Measurements from ENCODE around the gene GSTM2.
"Not testable (repeated sequence)": the region's sequence is repeated elsewhere in the genome, so short reads cannot be mapped to it uniquely, and the experiment has no call there.

GSTM2 gene

GRCh38 chr1:109685399-109685798, 17.5 kb downstream of the GSTM2 start:
- DNase-seq, result not testable (repeated sequence)

- not testable (repeated sequence) for DNase-seq
Observed at GRCh38 chr1:109685890-109686289, 18.0 kb downstream of the GSTM2 start.

DNA sequence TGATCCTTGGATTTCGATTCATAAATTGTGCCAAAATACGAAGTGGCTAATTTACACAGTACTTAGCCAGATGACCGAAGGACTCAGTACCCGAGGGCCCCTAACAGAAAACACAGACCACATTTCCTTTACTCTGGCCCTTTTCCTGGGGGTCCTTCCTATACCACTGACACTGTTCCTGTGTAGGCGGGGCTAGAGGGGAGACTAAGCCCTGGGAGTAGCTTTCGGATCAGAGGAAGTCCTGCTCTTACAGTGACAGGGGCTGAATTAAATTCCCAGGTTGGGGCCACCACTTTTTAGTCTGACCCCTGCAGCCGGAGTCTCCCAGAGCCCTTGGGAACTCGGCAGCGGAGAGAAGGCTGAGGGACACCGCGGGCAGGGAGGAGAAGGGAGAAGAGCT, 19.3 kb downstream of the GSTM2 start:
- not testable (repeated sequence) for DNase-seq

DNA sequence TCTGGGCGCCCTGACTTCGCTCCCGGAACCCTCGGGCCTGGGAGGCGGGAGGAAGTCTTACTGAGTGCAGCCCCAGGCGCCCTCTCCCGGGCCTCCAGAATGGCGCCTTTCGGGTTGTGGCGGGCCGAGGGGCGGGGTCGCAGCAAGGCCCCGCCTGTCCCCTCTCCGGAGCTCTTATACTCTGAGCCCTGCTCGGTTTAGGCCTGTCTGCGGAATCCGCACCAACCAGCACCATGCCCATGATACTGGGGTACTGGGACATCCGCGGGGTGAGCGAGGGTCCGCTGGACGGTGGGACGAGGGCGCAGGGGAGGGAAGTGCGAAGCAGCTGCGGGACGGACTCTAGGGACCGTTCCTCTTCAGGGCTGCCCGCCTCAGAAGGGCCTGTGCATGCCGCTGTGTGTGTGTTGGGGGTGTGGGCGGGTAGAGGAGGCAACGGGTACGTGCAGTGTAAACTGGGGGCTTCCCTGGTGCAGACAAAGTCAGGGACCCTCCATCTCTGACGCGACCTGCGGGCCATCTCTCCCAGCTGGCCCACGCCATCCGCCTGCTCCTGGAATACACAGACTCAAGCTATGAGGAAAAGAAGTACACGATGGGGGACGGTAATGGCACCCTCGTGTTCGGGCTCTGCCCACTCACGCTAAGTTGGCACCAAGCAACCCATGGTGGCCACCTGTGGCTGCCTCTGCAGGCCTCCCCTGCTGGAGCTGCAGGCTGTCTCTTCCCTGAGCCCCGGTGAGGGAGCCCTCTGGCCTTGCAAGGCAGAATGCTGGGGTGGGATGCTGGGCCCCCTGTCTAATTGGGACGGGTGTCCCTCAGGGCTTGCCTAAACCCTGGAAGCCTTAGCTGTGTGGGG, 20.0 kb downstream of the GSTM2 start, which contains the start of gene GSTM1:
GSTM1 (plus strand) TSS at position 177 of the 859 bp plus-strand sequence; CDS start at position 234, 57 bp downstream.
- DNase-seq, result no peak

- no peak for DNase-seq
Observed at GRCh38 chr1:109689844-109690405, 22.1 kb downstream of the GSTM2 start.

DNA sequence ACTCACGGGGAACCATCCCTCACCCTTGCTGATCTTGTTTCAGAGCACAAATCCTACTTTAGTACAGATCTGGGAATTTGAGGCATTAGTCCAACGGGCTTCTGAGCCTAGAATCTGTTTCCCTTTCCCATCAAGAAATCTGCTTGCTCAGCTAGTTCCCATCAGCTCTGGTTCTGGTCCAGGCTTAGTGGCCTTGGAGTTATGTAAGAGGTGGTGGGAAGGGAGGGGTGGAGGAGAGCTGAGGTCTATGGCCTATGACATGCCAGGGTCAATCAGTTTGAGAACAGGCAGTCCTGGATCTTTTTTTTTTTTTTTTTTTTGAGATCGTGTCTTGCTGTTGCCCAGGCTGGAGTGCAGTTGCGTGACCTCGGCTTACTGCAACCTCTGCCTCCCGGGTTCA, 23.9 kb downstream of the GSTM2 start:
- DNase-seq, result no peak

DNA sequence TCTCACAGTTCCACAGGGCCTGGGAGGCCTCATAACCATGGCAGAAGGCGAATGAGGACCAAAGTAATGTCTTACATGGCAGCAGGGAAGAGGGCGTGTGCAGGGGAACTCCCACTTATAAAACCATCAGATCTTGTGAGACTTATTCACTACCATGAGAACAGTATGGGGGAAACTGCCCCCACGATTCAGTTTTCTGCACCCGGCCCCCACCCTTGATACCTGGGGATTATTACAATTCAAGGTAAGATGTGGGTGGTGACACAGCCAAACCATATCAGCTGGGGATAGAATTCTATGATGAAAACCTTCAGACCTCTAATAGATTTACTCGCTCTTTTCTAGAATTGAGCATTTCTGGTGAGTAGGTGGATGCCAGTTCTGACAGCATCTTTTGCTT, 26.5 kb downstream of the GSTM2 start:
- DNase-seq, result not testable (repeated sequence)

DNA sequence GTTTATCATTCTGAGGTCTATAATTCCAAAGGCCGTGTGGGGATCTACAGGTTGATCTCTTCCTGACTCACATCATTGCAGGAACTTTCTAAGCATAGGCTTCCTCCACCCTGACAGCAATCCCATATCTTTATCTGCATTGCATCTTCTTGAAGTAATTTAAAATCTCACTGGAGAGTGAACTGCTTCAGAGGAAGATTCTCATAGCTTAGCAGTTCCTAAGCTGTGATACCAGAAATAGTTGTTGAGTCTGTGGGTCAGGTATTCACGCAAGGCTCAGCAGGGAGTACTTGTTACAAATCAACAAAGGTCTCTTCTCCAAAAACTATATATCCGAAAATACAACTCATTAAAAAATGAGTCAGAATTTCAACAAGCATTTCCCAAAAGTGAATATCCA, 27.3 kb downstream of the GSTM2 start:
- DNase-seq, result not testable (repeated sequence)

- DNase-seq, result no peak
Observed at GRCh38 chr1:109697066-109697465, 29.2 kb downstream of the GSTM2 start.

- DNase-seq, result not testable (repeated sequence)
Observed at GRCh38 chr1:109697861-109698260, 30.0 kb downstream of the GSTM2 start.

DNA sequence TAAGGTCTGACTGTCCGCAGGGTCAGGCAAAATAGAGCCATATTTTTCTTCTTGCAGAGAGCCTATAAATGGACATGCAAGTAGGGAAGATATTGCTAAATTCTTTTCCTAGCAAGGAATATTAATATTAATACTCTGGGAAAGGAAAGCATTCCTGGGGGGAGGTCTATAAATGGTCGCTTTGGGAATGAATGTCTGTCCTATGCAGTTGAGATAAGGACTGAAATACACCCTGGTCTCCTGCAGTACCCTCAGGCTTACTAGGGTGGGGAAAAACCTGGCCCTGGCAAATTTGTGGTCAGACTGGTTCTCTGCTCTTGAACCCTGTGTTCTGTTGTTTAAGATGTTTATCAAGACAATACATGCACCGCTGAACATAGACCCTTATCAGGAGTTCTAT, 35.1 kb downstream of the GSTM2 start:
- not testable (repeated sequence) for DNase-seq

GRCh38 chr1:109704173-109704572, 36.3 kb downstream of the GSTM2 start:
- no peak for DNase-seq

DNA sequence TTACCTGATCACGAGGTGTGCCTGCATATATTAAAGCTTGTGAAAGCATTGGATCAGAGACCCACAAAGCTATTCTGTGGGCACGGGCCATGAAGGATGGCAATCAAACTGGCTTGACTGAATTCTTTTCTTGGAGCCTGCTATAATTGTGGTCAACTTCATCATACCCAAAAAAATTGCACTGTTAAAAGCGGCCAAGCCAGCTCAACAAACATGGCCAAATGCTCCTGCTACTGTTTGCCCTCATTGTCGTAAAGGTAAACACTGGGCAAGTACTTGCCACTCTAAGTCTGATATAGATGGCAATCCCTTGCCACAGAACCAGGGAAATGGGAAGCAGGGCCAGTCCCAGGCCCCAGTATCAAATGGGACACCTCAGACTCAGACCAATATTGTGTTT, 37.6 kb downstream of the GSTM2 start:
- no peak for DNase-seq

DNA sequence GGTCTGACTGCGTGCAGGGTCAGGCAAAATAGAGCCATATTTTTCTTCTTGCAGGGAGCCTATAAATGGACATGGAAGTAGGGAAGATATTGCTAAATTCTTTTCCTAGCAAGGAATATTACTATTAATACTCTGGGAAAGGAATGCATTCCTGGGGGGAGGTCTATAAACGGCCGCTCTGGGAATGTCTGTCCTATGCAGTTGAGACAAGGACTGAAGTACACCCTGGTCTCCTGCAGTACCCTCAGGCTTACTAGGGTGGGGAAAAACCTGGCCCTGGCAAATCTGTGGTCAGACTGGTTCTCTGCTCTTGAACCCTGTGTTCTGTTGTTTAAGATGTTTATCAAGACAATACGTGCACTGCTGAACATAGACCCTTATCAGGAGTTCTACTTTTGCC, 41.1 kb downstream of the GSTM2 start:
- DNase-seq, result not testable (repeated sequence)

- DNase-seq, result not testable (repeated sequence)
Observed at GRCh38 chr1:109709822-109710221, 42.0 kb downstream of the GSTM2 start.

DNA sequence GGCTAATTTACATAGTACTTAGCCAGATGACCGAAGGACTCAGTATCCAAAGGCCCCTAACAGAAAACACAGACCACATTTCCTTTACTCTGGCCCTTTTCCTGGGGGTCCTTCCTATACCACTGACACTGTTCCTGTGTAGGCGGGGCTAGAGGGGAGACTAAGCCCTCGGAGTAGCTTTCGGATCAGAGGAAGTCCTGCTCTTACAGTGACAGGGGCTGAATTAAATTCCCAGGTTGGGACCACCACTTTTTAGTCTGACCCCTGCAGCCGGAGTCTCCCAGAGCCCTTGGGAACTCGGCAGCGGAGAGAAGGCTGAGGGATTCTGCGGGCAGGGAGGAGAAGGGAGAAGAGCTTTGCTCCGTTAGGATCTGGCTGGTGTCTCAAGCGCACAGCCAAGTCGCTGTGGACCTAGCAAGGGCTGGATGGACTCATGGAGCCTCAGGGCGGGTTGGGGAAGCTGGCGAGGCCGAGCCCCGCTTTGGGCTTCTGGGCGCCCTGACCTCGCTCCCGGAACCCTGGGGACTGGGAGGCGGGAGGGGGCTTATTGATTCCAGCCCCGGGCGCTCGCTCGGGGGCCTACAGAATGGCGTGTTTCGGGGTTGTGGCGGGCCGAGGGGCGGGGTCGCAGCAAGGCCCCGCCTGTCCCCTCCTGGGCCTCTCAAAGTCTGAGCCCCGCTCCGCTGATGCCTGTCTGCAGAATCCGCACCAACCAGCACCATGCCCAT, 43.9 kb downstream of the GSTM2 start, which contains the start of gene GSTM5:
GSTM5 (plus strand) TSS at position 659 of the 728 bp plus-strand sequence; CDS start at position 721, 62 bp downstream.
- DNase-seq, result not testable (repeated sequence)

- DNase-seq, result no peak
Observed at GRCh38 chr1:109712321-109712864, 44.5 kb downstream of the GSTM2 start.

- DNase-seq, result no peak
Observed at GRCh38 chr1:109713636-109714035, 45.8 kb downstream of the GSTM2 start.

- no peak for DNase-seq
Observed at GRCh38 chr1:109714661-109715372, 47.0 kb downstream of the GSTM2 start.

DNA sequence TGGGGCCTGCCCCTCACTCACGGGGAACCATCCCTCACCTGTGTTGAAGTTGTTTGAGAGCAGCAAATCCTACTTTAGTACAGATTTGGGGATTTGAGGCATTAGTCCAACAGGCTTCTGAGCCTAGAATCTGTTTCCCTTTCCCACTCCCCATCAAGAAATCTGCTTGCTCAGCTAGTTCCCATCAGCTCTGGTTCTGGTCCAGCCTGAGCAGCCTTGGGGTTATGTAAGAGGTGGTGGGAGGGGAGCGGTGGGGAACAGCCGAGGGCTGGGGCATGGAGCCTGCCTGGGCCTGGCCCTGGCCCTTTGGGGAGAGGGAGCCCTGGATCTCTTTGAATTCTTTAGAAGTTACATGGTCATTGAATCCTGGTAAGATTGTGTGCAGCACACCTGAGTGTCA, 48.3 kb downstream of the GSTM2 start:
- DNase-seq, result no peak

DNA sequence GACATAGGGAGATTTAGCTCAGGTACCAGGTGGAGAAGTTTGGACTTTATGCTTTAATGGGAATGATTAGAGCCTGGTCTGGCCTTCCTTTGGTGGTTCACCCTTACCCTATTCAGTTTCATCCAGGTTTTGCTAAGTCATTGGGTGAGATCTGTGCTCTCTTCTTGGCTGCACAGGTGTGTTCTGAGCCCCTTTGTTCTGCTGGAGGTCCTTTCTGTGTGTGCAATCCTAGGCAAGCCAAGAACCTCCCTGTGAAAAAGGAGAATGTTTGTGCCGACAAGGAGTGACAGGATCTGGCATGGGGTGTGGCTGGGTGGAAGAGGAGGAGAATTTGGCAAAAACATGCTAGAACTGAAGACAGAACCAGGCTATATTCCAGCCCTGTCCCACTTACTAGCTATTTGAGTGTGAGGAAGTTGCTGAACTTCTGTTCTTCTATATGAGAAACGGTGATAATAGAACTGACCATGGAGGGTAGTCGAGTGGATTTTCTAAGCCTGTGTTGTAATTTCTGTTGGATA, 48.8 kb downstream of the GSTM2 start:
- DNase-seq, result no peak

- DNase-seq, result no peak
Observed at GRCh38 chr1:109717729-109718128, 49.9 kb downstream of the GSTM2 start.

Measured in activated CD4-positive, alpha-beta T cell treated with anti-CD3 and anti-CD28 coated beads for 1 hour (primary cell).